Measurements from ENCODE around the gene REPIN1.

Gene REPIN1

GRCh38 chr7:150360363-150361058 is 8.1 kb upstream of the REPIN1 start:
- Histone ChIP-seq H3K36me3 (ENCODE audit: control insufficient read depth, insufficient read depth, low read length) (no peaks in the 10 kb centered on the region), H3K27me3 (ENCODE audit: control insufficient read depth, insufficient read depth, low read length) (no peaks in the 10 kb centered on the region), H3K9me3 (ENCODE audit: control insufficient read depth, insufficient read depth, low read length) (no peaks in the 10 kb centered on the region), H3K27ac (ENCODE audit: low read length) (no peak overlapping the region), H3K4me1 (ENCODE audit: control insufficient read depth, insufficient read depth, low read length) (peaks cover 7% of the 10 kb centered on the region), H3K4me3 (ENCODE audit: low read length) (no peak overlapping the region)
- no CpG with 5 or more reads among the region's 5 CpGs for WGBS (ENCODE audit: insufficient coverage, insufficient read length)
- no peak for DNase-seq (ENCODE audit: low read depth, low spot score)

GRCh38 chr7:150361402-150361801 is 7.2 kb upstream of the REPIN1 start:
- Histone ChIP-seq H3K36me3 (ENCODE audit: control insufficient read depth, insufficient read depth, low read length) (no peaks in the 10 kb centered on the region), H3K4me3 (ENCODE audit: low read length) (no peak overlapping the region), H3K27me3 (ENCODE audit: control insufficient read depth, insufficient read depth, low read length) (no peaks in the 10 kb centered on the region), H3K4me1 (ENCODE audit: control insufficient read depth, insufficient read depth, low read length) (peaks cover 7% of the 10 kb centered on the region), H3K27ac (ENCODE audit: low read length) (no peak overlapping the region), H3K9me3 (ENCODE audit: control insufficient read depth, insufficient read depth, low read length) (no peaks in the 10 kb centered on the region)
- DNase-seq (ENCODE audit: low read depth, low spot score): no peak
- WGBS (ENCODE audit: insufficient coverage, insufficient read length): no CpG with 5 or more reads among the region's 7 CpGs

GRCh38 chr7:150361807-150362621 is 6.6 kb upstream of the REPIN1 start:
- Histone ChIP-seq H3K27ac (ENCODE audit: low read length) (no peak overlapping the region), H3K9me3 (ENCODE audit: control insufficient read depth, insufficient read depth, low read length) (no peaks in the 10 kb centered on the region), H3K36me3 (ENCODE audit: control insufficient read depth, insufficient read depth, low read length) (no peaks in the 10 kb centered on the region), H3K4me3 (ENCODE audit: low read length) (no peak overlapping the region), H3K4me1 (ENCODE audit: control insufficient read depth, insufficient read depth, low read length) (peaks cover 7% of the 10 kb centered on the region), H3K27me3 (ENCODE audit: control insufficient read depth, insufficient read depth, low read length) (no peaks in the 10 kb centered on the region)
- WGBS (ENCODE audit: insufficient coverage, insufficient read length): no CpG with 5 or more reads among the region's 18 CpGs
- no peak for DNase-seq (ENCODE audit: low read depth, low spot score)

GRCh38 chr7:150363370-150363769 is 5.3 kb upstream of the REPIN1 start:
- no peak for DNase-seq (ENCODE audit: low read depth, low spot score)
- Histone ChIP-seq H3K27me3 (ENCODE audit: control insufficient read depth, insufficient read depth, low read length) (no peaks in the 10 kb centered on the region), H3K27ac (ENCODE audit: low read length) (no peak overlapping the region), H3K4me3 (ENCODE audit: low read length) (no peak overlapping the region), H3K4me1 (ENCODE audit: control insufficient read depth, insufficient read depth, low read length) (peaks cover 9% of the 10 kb centered on the region), H3K9me3 (ENCODE audit: control insufficient read depth, insufficient read depth, low read length) (no peaks in the 10 kb centered on the region), H3K36me3 (ENCODE audit: control insufficient read depth, insufficient read depth, low read length) (no peaks in the 10 kb centered on the region)
- WGBS (ENCODE audit: insufficient coverage, insufficient read length): no CpG with 5 or more reads among the region's 4 CpGs

- Histone ChIP-seq H3K4me1 (ENCODE audit: control insufficient read depth, insufficient read depth, low read length) (peaks cover 9% of the 10 kb centered on the region), H3K27me3 (ENCODE audit: control insufficient read depth, insufficient read depth, low read length) (no peaks in the 10 kb centered on the region), H3K27ac (ENCODE audit: low read length) (no peak overlapping the region), H3K36me3 (ENCODE audit: control insufficient read depth, insufficient read depth, low read length) (no peaks in the 10 kb centered on the region), H3K9me3 (ENCODE audit: control insufficient read depth, insufficient read depth, low read length) (no peaks in the 10 kb centered on the region), H3K4me3 (ENCODE audit: low read length) (no peak overlapping the region)
- whole genome bisulfite sequencing (ENCODE audit: insufficient coverage, insufficient read length): no CpG with 5 or more reads among the region's 5 CpGs
- no peak for DNase-seq (ENCODE audit: low read depth, low spot score)
Observed at GRCh38 chr7:150363872-150364271, 4.8 kb upstream of the REPIN1 start.

GRCh38 chr7:150365194-150365593 is 3.4 kb upstream of the REPIN1 start:
- peaks cover 15% of the 10 kb centered on the region for H3K4me1 ChIP-seq (ENCODE audit: control insufficient read depth, insufficient read depth, low read length)
- 0 out of 2 replicates have a peak, but pooled peaks cover 2% of the 10 kb centered on the region for H3K36me3 ChIP-seq (ENCODE audit: control insufficient read depth, insufficient read depth, low read length)
- H3K4me3 ChIP-seq (ENCODE audit: low read length): no peak overlapping the region
- no peaks in the 10 kb centered on the region for H3K27me3 ChIP-seq (ENCODE audit: control insufficient read depth, insufficient read depth, low read length)
- H3K27ac ChIP-seq (ENCODE audit: low read length): no peak overlapping the region
- no peaks in the 10 kb centered on the region for H3K9me3 ChIP-seq (ENCODE audit: control insufficient read depth, insufficient read depth, low read length)
- no peak for DNase-seq (ENCODE audit: low read depth, low spot score)
- WGBS (ENCODE audit: insufficient coverage, insufficient read length): no CpG with 5 or more reads among the region's 10 CpGs

GRCh38 chr7:150365673-150366398 is 2.8 kb upstream of the REPIN1 start:
- no peak for DNase-seq (ENCODE audit: low read depth, low spot score)
- Histone ChIP-seq H3K4me1 (ENCODE audit: control insufficient read depth, insufficient read depth, low read length) (peaks cover 16% of the 10 kb centered on the region), H3K27ac (ENCODE audit: low read length) (no peak overlapping the region)

GRCh38 chr7:150367677-150368095 is 936 bp upstream of the REPIN1 start:
- H3K27ac ChIP-seq (ENCODE audit: low read length): no peak overlapping the region
- H3K4me3 ChIP-seq (ENCODE audit: low read length): peak overlapping the region; percentile 88; the same call in 1 of the 2 replicates
- no peaks in the 10 kb centered on the region for H3K9me3 ChIP-seq (ENCODE audit: control insufficient read depth, insufficient read depth, low read length)
- peaks cover 21% of the 10 kb centered on the region for H3K36me3 ChIP-seq (ENCODE audit: control insufficient read depth, insufficient read depth, low read length)
- WGBS (ENCODE audit: insufficient coverage, insufficient read length): no CpG with 5 or more reads among the region's 8 CpGs
- no peak for DNase-seq (ENCODE audit: low read depth, low spot score)
- H3K27me3 ChIP-seq (ENCODE audit: control insufficient read depth, insufficient read depth, low read length): no peaks in the 10 kb centered on the region
- peaks cover 12% of the 10 kb centered on the region for H3K4me1 ChIP-seq (ENCODE audit: control insufficient read depth, insufficient read depth, low read length)

More at GRCh38 chr7:150365673-150366398, 2.8 kb upstream of the REPIN1 start:
- H3K36me3 ChIP-seq (ENCODE audit: control insufficient read depth, insufficient read depth, low read length): peaks cover 4% of the 10 kb centered on the region; the same call in 1 of the 2 replicates
- H3K9me3 ChIP-seq (ENCODE audit: control insufficient read depth, insufficient read depth, low read length): no peaks in the 10 kb centered on the region
- H3K4me3 ChIP-seq (ENCODE audit: low read length): no peak overlapping the region
- H3K27me3 ChIP-seq (ENCODE audit: control insufficient read depth, insufficient read depth, low read length): no peaks in the 10 kb centered on the region
- no CpG with 5 or more reads among the region's 5 CpGs for WGBS (ENCODE audit: insufficient coverage, insufficient read length)

GRCh38 chr7:150368884-150369747 is 494 bp downstream of the REPIN1 start:
- H3K36me3 ChIP-seq (ENCODE audit: control insufficient read depth, insufficient read depth, low read length): peaks cover 29% of the 10 kb centered on the region
- H3K27me3 ChIP-seq (ENCODE audit: control insufficient read depth, insufficient read depth, low read length): no peaks in the 10 kb centered on the region
- DNase-seq (ENCODE audit: low read depth, low spot score): no peak
- no CpG with 5 or more reads among the region's 58 CpGs for WGBS (ENCODE audit: insufficient coverage, insufficient read length)
- peak overlapping the region; percentile 88 for H3K4me3 ChIP-seq (ENCODE audit: low read length)
- H3K27ac ChIP-seq (ENCODE audit: low read length): no peak overlapping the region
- no peaks in the 10 kb centered on the region for H3K9me3 ChIP-seq (ENCODE audit: control insufficient read depth, insufficient read depth, low read length)
- peaks cover 10% of the 10 kb centered on the region for H3K4me1 ChIP-seq (ENCODE audit: control insufficient read depth, insufficient read depth, low read length)
